Thyroid gland (tissue), 4 donors: ENCODE measurements around the gene IGFN1.

ENCODE experiments used
- POLR2A ChIP-seq, 2 donors: fragments of 450-650 bp; IDR thresholded peaks; one replicate each; pipeline ENCODE4 v1.6.1; 2017; ENCODE audit warnings: antibody characterized with exemption in 2 of 2, mild to moderate bottlenecking in 2 of 2, moderate library complexity in 1 of 2
- TF ChIP-seq, protein P1 (sequence below), 6 experiments: fragments of 200-600 bp in 3 of 6; fragments of 450-650 bp in 3 of 6; sonication (generic) in 3 of 6; IDR thresholded peaks; one replicate each; pipeline ENCODE4 v1.5.1; 2016 to 2019; ENCODE audit warnings: antibody characterized with exemption in 6 of 6, mild to moderate bottlenecking in 2 of 6, inconsistent platforms in 1 of 6, moderate library complexity in 1 of 6

DNA sequence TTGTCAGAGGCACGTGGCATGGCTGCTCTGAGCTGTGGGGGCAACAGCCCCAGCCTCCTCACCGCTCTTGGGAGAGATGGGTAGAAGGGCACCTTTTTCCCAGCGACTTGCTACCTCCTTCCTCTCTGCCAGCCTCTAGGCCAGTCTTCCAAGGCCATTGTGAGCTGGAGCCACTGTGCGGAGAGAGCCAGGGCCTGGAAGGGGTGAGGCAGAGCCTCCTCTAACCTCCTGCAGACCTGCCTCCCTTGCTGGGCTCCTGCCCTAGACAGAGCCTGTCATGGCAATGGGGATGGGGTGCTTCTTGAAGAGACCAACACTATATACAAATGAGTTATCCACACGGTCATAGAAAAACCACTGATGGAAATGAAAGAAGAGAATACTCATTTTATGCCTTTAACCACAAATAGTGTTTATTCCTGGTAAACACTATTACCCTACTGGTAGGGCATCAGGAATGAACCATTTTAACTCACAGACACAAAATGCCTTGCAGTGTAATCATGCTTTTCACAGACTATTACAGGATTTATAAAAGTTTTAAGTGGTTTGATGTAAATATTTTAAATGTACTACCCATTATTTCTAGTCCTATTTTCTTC, 5.0 kb upstream of the IGFN1 start:
- TF ChIP-seq, protein P1, sequence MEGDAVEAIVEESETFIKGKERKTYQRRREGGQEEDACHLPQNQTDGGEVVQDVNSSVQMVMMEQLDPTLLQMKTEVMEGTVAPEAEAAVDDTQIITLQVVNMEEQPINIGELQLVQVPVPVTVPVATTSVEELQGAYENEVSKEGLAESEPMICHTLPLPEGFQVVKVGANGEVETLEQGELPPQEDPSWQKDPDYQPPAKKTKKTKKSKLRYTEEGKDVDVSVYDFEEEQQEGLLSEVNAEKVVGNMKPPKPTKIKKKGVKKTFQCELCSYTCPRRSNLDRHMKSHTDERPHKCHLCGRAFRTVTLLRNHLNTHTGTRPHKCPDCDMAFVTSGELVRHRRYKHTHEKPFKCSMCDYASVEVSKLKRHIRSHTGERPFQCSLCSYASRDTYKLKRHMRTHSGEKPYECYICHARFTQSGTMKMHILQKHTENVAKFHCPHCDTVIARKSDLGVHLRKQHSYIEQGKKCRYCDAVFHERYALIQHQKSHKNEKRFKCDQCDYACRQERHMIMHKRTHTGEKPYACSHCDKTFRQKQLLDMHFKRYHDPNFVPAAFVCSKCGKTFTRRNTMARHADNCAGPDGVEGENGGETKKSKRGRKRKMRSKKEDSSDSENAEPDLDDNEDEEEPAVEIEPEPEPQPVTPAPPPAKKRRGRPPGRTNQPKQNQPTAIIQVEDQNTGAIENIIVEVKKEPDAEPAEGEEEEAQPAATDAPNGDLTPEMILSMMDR (IDR thresholded peaks at IDR 0.05) = no peak
- TF ChIP-seq POLR2A (IDR thresholded peaks at IDR 0.05) = no peak
